Stimulated activated CD8-positive, alpha-beta memory T cell treated with anti-CD3 and anti-CD28 coated beads, Interleukin-7, amount 100 ng/mL, for 48 hours (primary cell): ENCODE data around the gene INHA.

Experiments
- DNase-seq, 2 donors: peaks; one replicate each; pipeline ENCODE4 v3.0.0-alpha.2; 2020; ENCODE audit warnings: low read depth in 1 of 2; ENCODE audit errors: extremely low read depth in 1 of 2

INHA gene

DNA sequence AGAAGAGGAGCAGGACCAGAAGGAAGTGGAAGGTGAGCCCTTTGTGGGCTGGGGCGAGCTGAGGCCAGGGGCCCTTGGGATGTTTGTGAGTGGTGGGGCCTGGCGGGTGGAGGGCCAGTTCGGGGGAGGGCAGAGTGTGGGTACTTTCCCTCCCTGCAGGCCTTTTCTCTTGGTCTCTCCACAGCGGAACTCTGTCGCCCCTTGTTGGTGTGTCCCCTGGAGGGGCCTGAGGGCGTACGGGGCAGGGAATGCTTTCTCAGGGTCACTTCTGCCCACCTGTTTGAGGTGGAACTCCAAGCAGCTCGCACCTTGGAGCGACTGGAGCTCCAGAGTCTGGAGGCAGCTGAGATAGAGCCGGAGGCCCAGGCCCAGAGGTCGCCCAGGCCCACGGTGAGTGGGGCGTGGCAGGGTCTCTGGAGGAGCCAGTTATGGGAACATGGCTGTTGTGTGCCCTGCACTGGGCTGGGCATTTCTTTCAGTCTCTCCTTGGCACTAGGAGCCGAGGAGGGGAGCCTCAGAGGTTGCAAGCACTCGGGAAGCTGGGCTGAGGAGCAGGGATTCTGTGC lies 36.4 kb downstream of the INHA start:
- no peak for DNase-seq

DNA sequence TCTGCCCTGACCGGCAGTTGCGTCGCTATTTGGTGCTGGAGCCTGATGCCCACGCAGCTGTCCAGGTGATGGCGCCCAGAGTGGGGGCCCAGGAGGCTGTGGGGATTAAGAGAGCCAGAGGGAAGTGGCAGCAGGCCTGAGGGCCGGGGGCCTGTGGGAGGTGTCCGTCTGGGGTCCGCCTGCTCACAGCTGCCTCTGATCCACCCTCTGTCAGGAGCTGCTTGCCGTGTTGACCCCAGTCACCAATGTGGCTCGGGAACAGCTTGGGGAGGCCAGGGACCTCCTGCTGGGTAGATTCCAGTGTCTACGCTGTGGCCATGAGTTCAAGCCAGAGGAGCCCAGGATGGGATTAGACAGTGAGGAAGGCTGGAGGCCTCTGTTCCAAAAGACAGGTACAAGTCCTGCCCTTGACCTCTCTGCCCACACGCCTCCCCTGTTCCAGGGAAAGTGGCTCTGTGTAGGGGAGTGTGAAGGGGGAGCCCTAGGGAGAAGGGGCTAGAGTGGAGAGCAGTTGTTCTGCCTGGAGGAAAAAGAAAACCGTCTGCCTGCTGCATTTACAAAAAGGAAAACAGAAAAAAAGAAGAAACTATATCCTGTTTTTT lies 37.1 kb downstream of the INHA start:
- DNase-seq, result no peak

DNA sequence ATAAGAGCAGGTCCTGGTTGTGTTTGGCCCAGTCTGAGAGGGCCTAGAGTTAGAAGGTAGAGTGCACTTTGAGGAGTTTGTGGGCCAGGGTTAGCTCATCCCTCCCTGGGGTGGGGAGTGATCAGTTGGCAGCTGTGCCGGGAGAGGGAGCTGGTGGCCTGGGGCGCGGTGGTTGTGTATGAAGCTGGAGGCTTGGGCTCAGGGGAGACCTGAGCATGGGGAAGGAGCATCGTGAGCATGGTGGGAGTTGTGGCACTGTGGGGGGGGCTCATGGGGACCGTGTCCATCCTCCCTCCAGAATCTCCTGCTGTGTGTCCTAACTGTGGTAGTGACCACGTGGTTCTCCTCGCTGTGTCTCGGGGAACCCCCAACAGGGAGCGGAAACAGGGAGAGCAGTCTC lies 39.2 kb downstream of the INHA start:
- no peak for DNase-seq

DNA sequence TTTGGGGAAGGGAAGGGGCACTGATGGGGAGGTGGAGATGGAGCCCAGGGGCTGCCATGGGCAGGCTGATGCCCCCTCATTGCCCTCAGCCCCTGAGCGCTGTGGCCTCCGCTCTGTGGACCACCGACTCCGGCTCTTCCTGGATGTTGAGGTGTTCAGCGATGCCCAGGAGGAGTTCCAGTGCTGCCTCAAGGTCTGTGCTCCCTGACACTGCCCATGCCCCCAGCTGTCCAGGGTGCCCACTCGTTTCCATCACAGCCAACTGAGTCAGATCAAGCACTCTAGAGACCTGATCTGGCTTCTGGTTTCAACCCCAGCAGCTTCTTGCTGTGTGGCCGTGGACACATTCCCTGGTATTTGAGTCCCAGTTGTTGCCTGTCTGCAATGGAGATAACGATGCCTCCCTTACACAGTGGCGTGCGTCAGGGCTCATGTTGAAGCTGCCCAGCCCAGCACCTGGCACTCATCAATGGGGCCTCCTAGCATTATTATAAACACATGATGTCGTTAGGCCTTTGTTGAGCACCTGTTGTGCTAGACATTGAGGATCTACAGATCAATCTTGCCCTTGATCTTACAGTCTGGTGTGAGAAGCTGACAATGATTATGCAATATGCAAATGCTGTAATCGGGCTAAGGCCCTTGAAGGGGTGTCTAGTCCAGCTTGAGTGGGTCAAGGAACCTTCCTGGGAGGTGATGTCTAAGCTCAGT lies 39.9 kb downstream of the INHA start:
- DNase-seq, result no peak

DNA sequence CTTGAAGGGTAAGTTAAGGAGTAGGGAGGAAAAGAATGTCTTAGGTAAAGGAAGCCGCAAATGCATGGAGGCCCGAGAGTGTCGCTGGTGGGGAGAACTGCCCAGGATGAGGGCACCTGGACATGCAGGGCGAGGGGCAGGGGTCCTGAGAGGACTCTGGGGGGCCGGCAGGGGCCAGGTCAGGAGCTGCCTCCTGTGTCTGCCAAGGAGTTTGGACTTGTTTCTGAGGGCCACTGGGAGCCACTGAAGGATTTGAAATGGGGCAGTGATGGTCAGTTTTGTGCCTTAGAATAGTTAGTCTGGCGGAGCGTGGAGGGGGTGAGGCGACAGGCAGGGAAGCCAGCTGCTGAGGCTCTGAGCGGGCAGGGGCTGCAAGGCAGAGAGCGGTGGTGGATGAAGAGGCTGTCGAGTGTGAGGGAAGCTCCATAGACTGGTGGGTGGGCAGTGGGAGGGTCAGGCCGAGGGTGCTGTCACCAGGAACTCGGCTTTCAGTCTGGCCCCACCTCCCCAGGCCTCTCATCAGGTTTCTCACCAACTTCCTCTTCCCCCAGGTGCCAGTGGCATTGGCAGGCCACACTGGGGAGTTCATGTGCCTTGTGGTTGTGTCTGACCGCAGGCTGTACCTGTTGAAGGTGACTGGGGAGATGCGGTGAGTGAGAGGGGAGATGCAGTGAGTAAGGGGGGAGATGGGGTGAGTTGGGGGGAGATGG lies 40.6 kb downstream of the INHA start:
- DNase-seq, result no peak

DNA sequence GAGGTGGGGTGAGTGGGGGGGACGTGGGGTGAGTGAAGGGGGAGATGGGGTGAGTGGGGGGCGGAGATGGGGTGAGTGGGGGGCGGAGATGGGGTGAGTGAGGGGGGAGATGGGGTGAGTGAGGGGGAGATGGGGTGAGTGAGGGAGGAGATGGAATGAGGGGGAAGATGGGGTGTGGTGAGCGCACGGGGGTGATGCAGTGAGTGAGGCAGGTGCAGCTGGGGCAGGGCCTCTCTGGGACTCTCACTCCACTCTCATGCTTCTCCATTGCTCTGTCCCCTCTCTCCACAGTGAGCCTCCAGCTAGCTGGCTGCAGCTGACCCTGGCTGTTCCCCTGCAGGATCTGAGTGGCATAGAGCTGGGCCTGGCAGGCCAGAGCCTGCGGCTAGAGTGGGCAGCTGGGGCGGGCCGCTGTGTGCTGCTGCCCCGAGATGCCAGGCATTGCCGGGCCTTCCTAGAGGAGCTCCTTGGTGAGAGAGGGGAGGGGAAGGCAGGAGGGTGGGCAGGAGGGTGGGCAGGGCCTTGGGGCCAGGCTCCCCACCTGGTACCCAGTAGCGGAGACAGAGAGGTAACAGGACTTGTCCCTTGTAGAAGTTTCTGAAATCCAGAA lies 41.5 kb downstream of the INHA start:
- DNase-seq, result no peak

DNA sequence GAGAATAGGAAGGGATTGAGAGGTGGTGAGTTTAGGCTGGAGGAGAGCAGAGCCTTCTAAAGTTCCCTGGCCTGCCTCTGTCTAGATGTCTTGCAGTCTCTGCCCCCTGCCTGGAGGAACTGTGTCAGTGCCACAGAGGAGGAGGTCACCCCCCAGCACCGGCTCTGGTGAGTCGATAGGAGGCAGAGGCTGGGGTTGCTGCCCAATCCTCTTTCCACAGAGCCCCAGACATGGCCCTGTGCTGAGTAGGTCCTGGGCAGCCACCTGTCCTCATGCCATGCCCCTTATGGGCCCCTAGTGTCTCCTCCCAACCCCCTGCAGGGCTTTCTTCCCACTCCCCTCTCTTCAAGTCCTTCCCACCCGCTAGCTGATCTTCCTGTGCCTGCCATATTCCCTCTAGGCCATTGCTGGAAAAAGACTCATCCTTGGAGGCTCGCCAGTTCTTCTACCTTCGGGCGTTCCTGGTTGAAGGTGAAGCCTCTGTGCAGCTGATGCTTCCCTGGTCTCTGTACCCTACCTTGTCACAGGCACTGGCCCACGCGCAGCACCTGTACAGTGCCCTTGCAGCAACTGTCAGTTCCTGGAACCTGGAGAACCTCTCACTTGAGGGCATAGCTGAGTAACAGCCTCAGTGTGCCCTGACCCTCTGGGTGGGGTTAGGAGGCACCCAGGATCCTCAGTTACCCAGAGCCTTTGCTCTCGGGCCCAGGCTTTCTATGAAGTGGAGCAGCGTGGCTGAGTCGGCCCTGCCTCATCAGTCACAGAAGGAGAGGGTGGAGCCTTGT lies 42.2 kb downstream of the INHA start:
- DNase-seq, result no peak

DNA sequence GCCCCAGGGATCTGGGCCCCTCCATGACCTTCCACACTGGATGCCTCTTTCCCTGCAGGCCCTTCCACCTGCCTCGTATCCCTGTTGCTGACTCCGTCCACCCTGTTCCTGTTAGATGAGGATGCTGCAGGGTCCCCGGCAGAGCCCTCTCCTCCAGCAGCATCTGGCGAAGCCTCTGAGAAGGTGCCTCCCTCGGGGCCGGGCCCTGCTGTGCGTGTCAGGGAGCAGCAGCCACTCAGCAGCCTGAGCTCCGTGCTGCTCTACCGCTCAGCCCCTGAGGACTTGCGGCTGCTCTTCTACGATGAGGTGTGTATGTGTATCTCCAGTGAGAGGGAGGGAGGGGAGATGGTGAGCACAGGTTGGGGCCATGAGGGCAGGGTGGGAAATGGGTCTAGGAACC lies 42.9 kb downstream of the INHA start:
- no peak for DNase-seq

DNA sequence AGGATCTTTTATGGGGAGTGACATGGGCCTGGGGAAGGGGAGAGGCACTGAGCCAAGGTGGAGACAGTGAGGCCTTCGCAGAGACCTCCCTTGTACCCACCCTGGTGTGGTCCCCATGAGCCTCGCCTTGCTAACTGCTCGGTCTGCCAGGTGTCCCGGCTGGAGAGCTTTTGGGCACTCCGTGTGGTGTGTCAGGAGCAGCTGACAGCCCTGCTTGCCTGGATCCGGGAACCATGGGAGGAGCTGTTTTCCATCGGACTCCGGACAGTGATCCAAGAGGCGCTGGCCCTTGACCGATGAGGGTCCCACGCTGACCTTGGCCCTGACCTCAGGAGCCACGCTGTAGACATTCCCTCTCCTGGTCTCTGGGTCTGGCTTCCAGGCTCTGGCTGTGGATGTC lies 43.8 kb downstream of the INHA start:
- no peak for DNase-seq

DNA sequence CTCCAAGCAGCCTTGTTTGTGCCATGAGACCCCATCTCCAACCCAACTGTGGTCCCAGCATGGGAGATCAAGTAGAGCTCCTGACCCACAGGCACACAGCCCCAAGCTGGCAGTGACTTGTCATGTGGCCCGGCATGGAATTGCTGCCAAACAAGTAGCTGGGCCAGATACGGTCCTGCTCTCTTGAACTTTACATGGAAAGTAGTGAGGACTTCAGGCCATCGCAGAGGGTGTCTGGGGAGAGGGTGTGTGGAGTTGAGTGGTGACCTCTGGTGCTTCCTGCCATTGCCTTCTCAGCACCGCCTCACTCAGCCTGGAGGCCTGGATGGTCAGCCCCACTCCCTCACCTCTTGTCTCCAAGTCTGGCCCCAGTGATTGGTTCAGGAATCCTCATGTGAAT lies 44.4 kb downstream of the INHA start:
- no peak for DNase-seq

DNA sequence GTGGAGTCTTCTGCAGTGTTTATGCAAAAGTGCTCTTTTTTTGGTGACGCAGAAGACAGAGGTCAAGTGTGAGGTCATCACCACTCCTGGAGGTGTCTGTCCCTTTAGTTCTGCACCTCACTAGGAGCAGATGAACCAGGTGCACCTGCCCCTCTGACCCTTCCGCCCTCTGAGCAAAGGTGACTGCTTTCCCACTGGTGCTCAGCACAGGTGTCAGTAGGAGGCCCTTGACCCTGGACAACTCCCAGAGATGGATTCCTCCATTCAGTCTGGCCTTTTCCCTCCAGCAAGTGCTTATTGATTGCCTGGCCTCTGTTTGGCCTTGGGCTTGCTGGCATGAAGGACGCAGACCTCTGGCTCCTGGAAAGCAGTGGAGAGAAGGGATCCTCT lies 46.6 kb downstream of the INHA start:
- DNase-seq, result no peak

DNA sequence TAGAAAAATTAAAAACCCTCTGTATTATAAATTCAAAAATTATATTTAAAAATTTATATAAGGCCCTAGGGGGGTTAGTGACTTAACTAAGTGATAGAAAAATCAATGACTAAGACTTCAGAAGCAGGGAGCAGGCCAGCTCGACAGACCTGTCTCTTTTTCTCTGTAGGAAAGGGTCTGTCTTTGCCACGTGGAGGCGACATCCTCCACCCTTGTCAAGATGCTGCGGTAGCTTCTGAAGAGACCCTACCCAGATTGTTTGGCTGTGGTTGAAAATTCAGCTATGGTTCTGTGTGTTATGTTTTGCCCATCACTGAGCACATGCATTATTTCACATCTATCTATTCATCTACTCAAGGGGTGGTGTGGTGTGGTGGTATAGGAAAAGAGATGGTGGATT lies 47.1 kb downstream of the INHA start:
- DNase-seq, result no peak

DNA sequence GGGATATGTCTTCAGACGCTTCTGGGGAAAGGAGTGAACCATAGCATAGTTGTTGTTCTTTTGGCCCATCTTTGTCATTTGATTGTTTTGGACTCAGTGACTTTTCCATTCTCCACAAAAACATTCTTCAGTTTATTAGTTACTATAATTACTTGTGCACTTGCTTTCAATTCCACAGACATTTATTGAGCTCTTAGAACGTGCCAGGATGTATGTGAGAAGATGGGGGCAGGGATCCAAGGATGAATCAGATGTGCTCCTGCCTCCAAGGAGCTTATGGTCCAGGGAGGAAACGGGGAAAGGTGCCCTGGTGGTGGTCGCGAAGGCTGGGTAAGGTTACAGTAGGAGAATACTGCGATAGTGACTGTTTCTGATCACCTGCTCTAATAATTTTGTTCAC lies 48.4 kb downstream of the INHA start:
- no peak for DNase-seq

DNA sequence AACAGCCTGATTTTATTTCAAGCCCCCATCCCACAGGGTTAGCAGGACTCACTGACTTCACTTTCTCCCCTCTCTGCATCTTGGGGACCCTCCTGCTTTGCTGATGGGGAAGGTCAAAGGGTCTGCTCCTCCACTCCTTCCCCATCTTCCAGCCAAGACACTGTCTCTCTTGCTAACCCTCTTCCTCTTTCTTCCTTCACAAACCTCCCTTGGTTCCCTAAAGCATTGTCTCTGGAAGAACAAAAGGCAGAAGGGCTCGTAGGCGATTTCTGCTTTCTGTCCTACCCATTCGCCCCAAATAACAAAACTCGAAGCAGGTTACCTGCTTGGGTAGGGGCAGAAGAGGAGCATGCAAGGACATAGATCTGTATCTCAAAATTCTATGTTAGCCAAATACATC lies 49.8 kb downstream of the INHA start:
- no peak for DNase-seq

DNA sequence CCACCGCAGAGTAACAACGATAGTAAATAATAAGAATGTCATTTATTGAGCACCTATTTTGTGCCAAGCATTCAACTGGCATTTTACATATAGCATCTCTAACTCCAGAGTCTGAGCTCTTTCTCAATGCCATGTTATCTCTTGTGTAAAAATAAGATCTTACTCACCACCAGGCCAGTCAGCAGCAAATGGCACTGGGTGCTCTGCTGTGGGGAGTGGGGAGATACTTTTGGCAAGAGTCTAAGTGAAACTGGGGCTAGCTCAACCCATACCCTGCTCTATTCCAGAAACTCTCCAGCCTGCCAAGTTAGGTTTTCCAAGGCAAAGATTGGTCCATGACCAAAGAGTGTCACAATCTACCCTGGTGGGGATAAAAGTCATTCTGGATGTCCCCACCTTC lies 50.4 kb downstream of the INHA start:
- no peak for DNase-seq

DNA sequence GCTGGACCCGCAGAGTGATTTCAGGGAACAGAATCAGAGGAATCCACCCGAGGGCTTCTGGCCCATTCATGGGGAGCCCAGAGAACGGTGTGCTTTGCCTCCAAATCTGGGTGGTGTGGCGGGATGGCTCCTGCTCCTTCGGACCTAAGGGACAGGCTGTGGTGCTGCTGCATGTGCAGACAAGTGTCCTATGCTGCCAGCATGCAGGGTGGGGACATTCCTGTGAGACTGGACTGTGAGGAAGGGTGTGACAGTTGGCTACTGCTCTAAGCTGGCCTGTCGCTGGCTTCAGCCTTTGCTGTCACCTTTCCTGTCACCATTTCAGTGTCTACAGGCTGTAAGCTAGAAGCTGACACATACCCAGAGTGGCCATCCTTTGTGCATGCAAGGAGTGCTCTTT lies 52.5 kb downstream of the INHA start:
- no peak for DNase-seq

DNA sequence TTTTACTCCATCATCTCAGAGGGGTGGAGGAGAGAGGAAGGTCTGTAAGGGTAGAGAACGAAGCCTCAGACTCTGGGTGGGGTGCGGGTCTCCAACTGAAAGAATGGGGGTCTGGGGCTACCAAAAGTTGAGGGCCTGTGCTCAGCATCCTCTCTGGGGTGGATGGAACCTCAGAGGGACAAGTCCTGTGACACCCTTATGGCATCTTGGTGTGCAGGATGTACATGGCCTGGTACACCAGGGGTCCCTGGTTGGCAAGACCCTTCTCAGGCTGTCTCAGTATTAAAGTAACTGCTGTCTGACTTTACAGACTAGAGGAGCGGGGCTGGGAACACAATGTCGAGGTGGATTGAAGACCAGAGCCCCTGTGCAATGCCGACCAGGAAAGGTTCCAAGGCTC lies 53.1 kb downstream of the INHA start:
- no peak for DNase-seq
